WTC11 (cell line): ENCODE data around the gene RASSF8.

ENCODE experiments used
- CTCF ChIP-seq: fragments of 200-600 bp; IDR thresholded peaks from 2 replicates; pipeline ENCODE4 v1.8.0; 2022; ENCODE audit warnings: antibody characterized with exemption
- E2F4 ChIP-seq: sonication (generic); formaldehyde crosslinking; IDR thresholded peaks from 2 replicates; pipeline ENCODE4 v1.8.1; 2022; ENCODE audit warnings: low read depth, mild to moderate bottlenecking, moderate library complexity, missing genetic modification reagents, borderline replicate concordance
- MAX ChIP-seq: sonication (generic); formaldehyde crosslinking; IDR thresholded peaks from 2 replicates; pipeline ENCODE4 v1.8.0; 2022; ENCODE audit warnings: mild to moderate bottlenecking, missing genetic modification reagents
- SP1 ChIP-seq: sonication (generic); formaldehyde crosslinking; conservative IDR thresholded peaks from 2 replicates; pipeline ENCODE4 v1.8.1; 2022; ENCODE audit warnings: missing genetic modification reagents
- ZBTB43 ChIP-seq: sonication (generic); formaldehyde crosslinking; IDR thresholded peaks from 2 replicates; pipeline ENCODE4 v1.8.1; 2023; ENCODE audit warnings: mild to moderate bottlenecking, missing genetic modification reagents
- ZNF263 ChIP-seq: sonication (generic); formaldehyde crosslinking; IDR thresholded peaks from 2 replicates; pipeline ENCODE4 v1.8.1; 2022; ENCODE audit warnings: low read depth, mild to moderate bottlenecking, moderate library complexity, missing genetic modification reagents
- TF ChIP-seq, protein P1 (sequence below): sonication (generic); formaldehyde crosslinking; IDR thresholded peaks from 2 replicates; pipeline ENCODE4 v1.8.1; 2022; ENCODE audit warnings: mild to moderate bottlenecking, missing genetic modification reagents, moderate library complexity, borderline replicate concordance
- TF ChIP-seq, protein P2 (sequence below): sonication (generic); formaldehyde crosslinking; IDR thresholded peaks from 2 replicates; pipeline ENCODE4 v1.8.0; 2022; ENCODE audit warnings: mild to moderate bottlenecking, missing genetic modification reagents

DNA sequence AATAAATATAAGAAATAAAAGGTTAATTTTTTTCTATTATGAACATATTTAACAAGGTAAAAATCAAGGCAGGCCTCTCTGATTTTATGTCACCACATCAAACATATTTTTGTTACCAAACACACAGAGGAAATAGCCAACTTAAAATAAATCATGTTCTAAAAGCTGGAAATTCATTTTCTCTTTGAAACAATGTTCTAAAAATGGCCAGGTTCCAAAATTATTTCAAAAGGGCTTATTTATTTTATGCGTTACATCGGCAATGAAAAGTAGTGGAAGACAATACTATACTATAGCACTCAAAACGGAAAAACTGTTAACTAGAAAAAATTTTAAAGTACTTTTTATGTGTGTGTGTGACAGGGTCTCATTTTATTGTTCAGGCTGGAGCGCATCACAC is 24.0 kb upstream of the RASSF8 start:
- no peak for TF ChIP-seq ZNF263
- TF ChIP-seq SP1: no peak
- TF ChIP-seq, protein P1, sequence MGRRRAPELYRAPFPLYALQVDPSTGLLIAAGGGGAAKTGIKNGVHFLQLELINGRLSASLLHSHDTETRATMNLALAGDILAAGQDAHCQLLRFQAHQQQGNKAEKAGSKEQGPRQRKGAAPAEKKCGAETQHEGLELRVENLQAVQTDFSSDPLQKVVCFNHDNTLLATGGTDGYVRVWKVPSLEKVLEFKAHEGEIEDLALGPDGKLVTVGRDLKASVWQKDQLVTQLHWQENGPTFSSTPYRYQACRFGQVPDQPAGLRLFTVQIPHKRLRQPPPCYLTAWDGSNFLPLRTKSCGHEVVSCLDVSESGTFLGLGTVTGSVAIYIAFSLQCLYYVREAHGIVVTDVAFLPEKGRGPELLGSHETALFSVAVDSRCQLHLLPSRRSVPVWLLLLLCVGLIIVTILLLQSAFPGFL: no peak
- TF ChIP-seq CTCF: no peak
- TF ChIP-seq MAX (CRISPR knock-in tag): no peak
- TF ChIP-seq, protein P2, sequence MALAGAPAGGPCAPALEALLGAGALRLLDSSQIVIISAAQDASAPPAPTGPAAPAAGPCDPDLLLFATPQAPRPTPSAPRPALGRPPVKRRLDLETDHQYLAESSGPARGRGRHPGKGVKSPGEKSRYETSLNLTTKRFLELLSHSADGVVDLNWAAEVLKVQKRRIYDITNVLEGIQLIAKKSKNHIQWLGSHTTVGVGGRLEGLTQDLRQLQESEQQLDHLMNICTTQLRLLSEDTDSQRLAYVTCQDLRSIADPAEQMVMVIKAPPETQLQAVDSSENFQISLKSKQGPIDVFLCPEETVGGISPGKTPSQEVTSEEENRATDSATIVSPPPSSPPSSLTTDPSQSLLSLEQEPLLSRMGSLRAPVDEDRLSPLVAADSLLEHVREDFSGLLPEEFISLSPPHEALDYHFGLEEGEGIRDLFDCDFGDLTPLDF (CRISPR knock-in tag): no peak
- no peak for TF ChIP-seq ZBTB43 (CRISPR knock-in tag)
- no peak for TF ChIP-seq E2F4 (CRISPR knock-in tag)
